Effector memory CD4-positive, alpha-beta T cell (primary cell): ENCODE measurements around the gene CRACR2A.

Experiments used
- DNase-seq, 3 donors: peaks; one replicate each; pipeline ENCODE4 v3.0.0-alpha.2; 2020
- H3K27ac ChIP-seq: 2 replicates; pipeline ENCODE4 v1.7.0; 2013; ENCODE audit warnings: mild to moderate bottlenecking, low read length, moderate library complexity; ENCODE audit not compliant: insufficient read depth, poor library complexity, severe bottlenecking
- H3K27me3 ChIP-seq: replicated peaks from 2 replicates; pipeline ENCODE4 v1.7.0; 2013; ENCODE audit warnings: mild to moderate bottlenecking, low read length; ENCODE audit not compliant: insufficient read depth, control insufficient read depth, poor library complexity, severe bottlenecking
- H3K36me3 ChIP-seq: 2 replicates; pipeline ENCODE4 v1.7.0; 2013; ENCODE audit warnings: mild to moderate bottlenecking, low read length, moderate library complexity; ENCODE audit not compliant: control insufficient read depth, insufficient read depth
- H3K4me1 ChIP-seq: 2 replicates; pipeline ENCODE4 v1.7.0; 2013; ENCODE audit warnings: low read length, mild to moderate bottlenecking; ENCODE audit not compliant: control insufficient read depth, insufficient read depth, poor library complexity, severe bottlenecking
- H3K4me3 ChIP-seq: 2 replicates; pipeline ENCODE4 v1.7.0; 2013; ENCODE audit warnings: low read length, low read depth, mild to moderate bottlenecking; ENCODE audit not compliant: insufficient read depth, poor library complexity, severe bottlenecking
- H3K9me3 ChIP-seq: 2 replicates; pipeline ENCODE4 v1.7.0; 2013; ENCODE audit warnings: mild to moderate bottlenecking, low read length, moderate library complexity; ENCODE audit not compliant: control insufficient read depth

The CRACR2A gene

DNA sequence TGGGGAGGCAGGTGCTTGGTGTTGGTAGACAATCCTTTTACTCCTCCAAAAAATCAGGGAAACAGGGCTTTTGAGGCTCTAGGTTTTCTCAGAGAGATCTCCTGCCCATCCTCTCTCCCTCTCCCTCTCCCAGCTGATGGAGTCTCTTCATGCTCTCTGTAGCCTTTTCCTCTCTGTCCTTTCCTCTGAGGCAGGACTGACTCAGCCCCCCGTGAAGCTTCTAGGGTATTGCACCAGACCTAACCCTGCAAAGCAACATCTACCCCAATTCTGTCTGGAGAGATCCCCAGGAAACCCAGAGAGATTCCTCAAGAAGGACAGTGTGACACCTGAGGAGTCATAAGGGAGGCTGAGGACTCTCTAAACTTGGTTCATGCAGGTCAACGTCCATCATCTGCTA, 66.4 kb downstream of the CRACR2A start:
- H3K36me3 ChIP-seq, result peaks cover 4% of the 10 kb centered on the region
- no peak overlapping the region for H3K27ac ChIP-seq
- no peak overlapping the region for H3K4me3 ChIP-seq
- no peak for DNase-seq
- no peaks in the 10 kb centered on the region for H3K9me3 ChIP-seq
- no peaks in the 10 kb centered on the region for H3K4me1 ChIP-seq
- H3K27me3 ChIP-seq, result no peaks in the 10 kb centered on the region

DNA sequence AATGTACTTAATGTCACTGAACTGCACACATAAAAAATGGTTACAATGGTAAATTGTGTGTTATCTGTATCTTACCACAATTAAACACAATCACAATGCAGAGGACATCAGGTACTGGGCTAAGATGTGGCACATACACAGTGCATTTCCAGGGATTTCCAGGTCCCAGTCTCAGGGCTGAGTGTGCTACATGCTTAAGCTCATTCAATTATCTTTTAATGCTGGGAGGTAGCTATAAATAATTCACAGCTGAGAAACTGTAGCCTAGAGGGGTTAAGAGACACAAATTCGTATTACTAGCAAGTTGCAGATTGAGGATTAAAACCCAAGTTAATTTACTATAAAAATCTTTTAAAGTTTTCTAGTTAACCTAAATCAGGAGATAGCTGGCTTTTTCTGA, 67.1 kb downstream of the CRACR2A start:
- no peak overlapping the region for H3K4me3 ChIP-seq
- DNase-seq, result no peak
- no peaks in the 10 kb centered on the region for H3K9me3 ChIP-seq
- H3K27ac ChIP-seq, result no peak overlapping the region
- H3K36me3 ChIP-seq, result peaks cover 9% of the 10 kb centered on the region
- no peaks in the 10 kb centered on the region for H3K27me3 ChIP-seq
- H3K4me1 ChIP-seq, result no peaks in the 10 kb centered on the region

DNA sequence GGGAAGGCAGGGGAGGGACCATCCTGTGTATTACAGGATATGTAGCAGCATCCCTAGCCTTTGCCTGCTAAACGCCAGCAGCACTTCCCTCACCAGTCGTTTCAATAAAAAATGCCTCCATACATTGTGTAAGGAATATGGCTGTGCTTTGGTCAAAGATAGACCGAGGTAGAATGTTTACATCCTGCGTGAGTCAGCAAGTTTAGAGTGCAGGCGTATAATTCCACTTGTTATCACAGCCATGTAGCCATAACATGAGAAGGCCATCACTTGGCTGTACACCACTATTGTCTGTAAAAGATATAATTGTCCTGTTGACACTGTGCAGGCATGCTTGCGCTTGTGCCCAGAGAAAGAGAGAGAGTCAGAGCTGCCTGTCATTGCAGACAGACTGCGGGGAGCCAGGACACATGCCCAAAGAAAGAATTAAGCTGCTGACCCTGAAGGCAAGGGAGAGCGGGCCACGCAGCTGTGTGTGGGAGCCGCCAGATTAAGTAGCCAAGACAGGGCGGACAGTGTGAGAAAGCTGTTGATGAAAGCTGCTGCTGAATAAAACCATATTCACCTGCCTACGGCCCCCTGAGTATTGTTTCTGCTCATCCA, 68.4 kb downstream of the CRACR2A start:
- H3K4me3 ChIP-seq, result no peak overlapping the region
- peaks cover 21% of the 10 kb centered on the region for H3K36me3 ChIP-seq
- no peak for DNase-seq
- no peak overlapping the region for H3K27ac ChIP-seq
- no peaks in the 10 kb centered on the region for H3K9me3 ChIP-seq
- no peaks in the 10 kb centered on the region for H3K27me3 ChIP-seq
- no peaks in the 10 kb centered on the region for H3K4me1 ChIP-seq

DNA sequence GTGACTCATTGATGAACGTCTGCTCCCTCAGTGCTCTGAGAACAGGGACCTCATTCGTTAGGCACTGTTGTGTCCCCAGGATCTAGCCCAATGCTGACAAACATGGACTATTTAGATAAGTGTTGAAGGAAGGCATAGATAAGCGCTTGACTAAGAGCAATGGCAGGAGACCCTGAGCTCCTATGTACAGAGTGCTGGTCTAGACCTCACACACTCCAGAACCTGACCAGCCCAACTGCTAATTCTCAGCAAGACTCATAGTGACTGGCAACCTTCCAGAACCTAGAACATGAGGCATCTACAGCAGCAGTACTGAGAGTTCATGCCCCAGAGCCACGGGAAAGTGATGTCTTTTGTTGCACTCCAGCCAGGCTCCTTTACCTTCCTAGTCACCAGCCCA, 69.2 kb downstream of the CRACR2A start:
- no peak for DNase-seq
- no peaks in the 10 kb centered on the region for H3K27me3 ChIP-seq
- H3K4me1 ChIP-seq, result no peaks in the 10 kb centered on the region
- H3K9me3 ChIP-seq, result no peaks in the 10 kb centered on the region
- H3K27ac ChIP-seq, result no peak overlapping the region
- H3K36me3 ChIP-seq, result peaks cover 29% of the 10 kb centered on the region
- no peak overlapping the region for H3K4me3 ChIP-seq

DNA sequence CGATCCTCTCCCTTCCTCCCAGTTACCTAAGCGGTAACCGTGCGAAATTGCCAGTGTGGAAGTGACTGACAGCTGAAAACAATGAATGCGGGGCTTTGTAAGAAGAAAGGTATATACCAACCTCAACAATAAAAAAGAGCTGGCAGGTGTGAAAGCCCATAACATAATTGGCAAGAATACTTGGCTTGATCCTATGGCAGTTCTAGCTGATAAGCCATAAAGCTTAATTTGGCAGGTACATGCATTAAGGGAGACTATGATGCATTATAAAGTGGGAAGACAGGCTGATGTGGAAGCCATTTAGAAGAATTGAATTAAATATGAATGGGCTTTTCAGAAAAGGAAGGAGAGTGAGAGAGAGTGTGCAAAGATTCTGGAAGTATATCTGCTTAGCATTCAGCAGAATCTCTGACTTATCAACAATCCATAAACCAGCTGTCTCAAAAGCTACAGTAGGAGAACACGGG, 71.3 kb downstream of the CRACR2A start:
- Histone ChIP-seq H3K36me3 (peaks cover 45% of the 10 kb centered on the region), H3K27ac (no peak overlapping the region), H3K27me3 (no peaks in the 10 kb centered on the region), H3K4me3 (no peak overlapping the region), H3K9me3 (no peaks in the 10 kb centered on the region), H3K4me1 (no peaks in the 10 kb centered on the region)
- no peak for DNase-seq

DNA sequence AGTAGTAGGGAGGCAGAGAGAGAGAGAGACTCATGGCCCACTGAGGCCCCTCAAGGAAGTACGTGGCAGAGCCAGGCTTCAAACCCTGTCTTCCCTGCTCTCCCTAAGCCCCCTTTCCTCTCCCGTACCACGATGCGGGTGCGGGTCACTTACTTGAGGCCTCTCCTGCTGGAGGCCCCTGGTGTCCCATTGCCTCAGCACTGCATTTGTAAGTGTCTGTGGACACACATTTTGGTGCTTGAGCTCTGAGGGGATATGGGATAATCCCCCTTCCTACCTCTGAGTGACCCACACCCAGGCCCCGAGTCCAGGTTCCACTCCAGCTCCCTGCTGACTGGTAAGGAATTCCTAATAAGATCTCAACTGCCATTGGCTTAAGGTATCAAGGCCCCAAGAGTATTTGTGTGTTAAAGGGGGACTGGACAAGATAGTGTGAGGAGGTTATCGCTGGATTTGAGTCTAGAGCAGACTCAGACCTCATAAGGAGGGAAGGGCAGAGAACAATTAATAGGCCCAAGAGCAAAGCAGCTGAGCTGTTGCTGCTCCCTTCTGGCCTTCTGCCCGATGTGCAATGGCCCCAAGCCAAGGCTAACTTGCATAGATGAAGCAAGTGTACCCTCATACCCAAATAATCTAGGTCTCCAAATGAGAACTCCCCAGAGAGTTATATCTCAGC, 71.9 kb downstream of the CRACR2A start:
- no peaks in the 10 kb centered on the region for H3K27me3 ChIP-seq
- H3K36me3 ChIP-seq, result peaks cover 50% of the 10 kb centered on the region
- no peaks in the 10 kb centered on the region for H3K9me3 ChIP-seq
- H3K27ac ChIP-seq, result no peak overlapping the region
- H3K4me1 ChIP-seq, result no peaks in the 10 kb centered on the region
- no peak for DNase-seq
- H3K4me3 ChIP-seq, result no peak overlapping the region

DNA sequence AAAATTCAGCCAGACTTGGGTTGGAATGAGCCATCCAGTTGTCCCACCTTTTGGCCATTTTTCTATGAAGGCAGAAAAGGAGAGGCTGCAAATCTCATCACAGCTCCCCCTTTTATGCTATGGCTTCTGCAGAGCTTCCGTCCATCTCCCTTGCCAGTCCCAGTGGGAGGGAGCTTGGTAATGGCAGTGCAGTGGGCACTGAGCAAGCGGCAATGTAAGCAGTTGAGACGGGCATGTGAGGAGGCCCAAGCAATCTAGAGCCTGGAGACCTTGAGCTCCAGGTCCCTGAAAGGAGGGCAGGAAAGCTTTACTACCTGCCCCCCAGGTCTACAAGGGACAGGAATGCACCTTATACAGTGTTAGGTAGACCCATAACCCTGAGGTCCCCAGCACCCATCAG, 73.1 kb downstream of the CRACR2A start:
- Histone ChIP-seq H3K27me3 (no peaks in the 10 kb centered on the region), H3K4me1 (no peaks in the 10 kb centered on the region), H3K36me3 (peaks cover 58% of the 10 kb centered on the region), H3K27ac (no peak overlapping the region), H3K4me3 (no peak overlapping the region), H3K9me3 (no peaks in the 10 kb centered on the region)
- no peak for DNase-seq

DNA sequence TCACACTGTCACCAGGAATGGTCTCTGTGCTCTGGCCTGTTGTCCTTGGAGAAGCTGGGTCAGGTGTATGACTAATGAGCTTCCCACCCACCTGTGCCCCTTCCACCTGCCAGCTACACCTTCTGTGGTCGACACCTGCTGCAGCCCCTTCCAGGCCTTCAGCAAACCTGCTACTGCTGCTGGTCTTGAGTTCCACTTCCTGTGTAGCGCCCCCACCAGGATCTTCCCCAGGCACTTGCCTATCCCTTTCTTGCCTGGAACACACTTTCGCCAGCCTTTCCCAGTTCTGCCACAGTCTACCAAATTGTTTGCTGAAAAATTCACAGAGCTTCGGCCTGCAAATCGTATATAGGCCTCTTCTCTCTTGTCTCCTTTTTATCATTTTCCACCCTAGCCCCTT, 75.3 kb downstream of the CRACR2A start:
- H3K4me3 ChIP-seq, result no peak overlapping the region
- H3K36me3 ChIP-seq, result peaks cover 72% of the 10 kb centered on the region
- DNase-seq, result no peak
- no peaks in the 10 kb centered on the region for H3K4me1 ChIP-seq
- H3K9me3 ChIP-seq, result no peaks in the 10 kb centered on the region
- no peak overlapping the region for H3K27ac ChIP-seq
- no peaks in the 10 kb centered on the region for H3K27me3 ChIP-seq

DNA sequence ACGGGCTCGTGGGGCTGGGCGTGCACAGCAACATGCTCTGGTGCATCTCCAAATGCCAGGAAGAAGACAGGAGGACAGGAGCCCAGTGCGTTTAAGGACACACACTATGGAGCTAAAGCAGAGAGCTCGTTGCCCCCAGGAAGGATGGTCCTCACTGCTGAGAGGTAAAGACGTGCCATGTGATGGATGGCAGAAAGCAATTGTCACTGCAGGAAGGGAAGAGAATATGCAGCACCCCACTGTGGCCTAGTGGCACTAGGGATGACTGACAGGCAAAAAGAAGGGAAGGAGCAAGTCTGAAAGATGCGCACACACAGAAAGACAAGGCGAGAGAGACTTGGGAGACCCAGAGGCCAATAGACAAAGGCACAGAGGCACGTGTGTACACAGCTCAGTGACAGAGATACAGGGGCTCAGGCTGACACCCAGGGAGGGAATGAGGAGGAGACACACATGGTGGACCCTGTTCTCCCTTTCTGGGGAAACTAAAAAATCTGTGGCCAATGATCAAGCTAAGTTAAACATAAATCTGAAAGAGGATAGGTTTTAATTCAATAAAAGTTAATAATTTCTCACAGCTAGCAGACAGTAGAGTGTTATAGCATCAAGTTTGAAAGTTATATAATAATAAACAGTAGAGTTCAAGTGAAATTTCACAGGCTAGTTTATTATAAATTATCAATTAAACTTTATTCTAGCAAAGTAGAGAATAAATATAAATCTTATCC, 78.8 kb downstream of the CRACR2A start:
- peaks cover 78% of the 10 kb centered on the region for H3K36me3 ChIP-seq

DNA sequence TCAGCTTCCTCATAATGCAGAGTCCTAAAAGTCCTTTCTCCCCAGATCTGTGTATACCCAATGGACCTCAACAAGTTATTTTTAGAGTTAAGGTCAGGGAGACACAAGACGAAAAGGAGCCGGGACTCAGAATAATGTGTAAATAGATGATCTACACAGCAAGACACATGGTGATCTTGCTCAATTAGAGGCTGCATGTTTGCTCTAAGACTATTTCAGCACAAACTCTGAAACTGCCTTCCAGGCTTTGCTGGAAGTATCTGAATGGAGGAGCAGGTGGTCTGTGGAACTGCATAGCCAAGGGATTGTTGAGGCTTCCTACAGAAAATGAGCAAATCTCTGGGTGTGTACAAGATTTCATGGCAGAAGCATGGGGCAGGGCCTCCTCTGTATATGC, 80.8 kb downstream of the CRACR2A start:
- Histone ChIP-seq H3K36me3 (peaks cover 78% of the 10 kb centered on the region), H3K27ac (no peak overlapping the region)

More for the DNA sequence above, 78.8 kb downstream of the CRACR2A start:
- no peak overlapping the region for H3K27ac ChIP-seq
- no peak overlapping the region for H3K4me3 ChIP-seq
- no peaks in the 10 kb centered on the region for H3K9me3 ChIP-seq
- no peak for DNase-seq
- no peaks in the 10 kb centered on the region for H3K4me1 ChIP-seq
- no peaks in the 10 kb centered on the region for H3K27me3 ChIP-seq

More for the DNA sequence above, 80.8 kb downstream of the CRACR2A start:
- H3K4me3 ChIP-seq, result no peak overlapping the region
- no peak for DNase-seq
- no peaks in the 10 kb centered on the region for H3K27me3 ChIP-seq
- H3K4me1 ChIP-seq, result no peaks in the 10 kb centered on the region
- H3K9me3 ChIP-seq, result no peaks in the 10 kb centered on the region
